Lung (tissue), 12 donors: ENCODE results near the gene MFAP5. TPM values are rescaled to one million over a fixed set of nuclear protein-coding genes. Genes with fewer than 3 reads are reported as not detected.

Experiments used
- ATAC-seq: fragments of 200-7000 bp; cut with Tn5 transposase; one replicate; pipeline ENCODE4 v1.9.1; 2020; ENCODE audit warnings: moderate number of reproducible peaks; ENCODE audit not compliant: insufficient read depth, low FRiP score
- DNase-seq, 3 donors: peaks; one replicate each; pipeline ENCODE4 v3.0.0-alpha.2; 2013 to 2017
- H3K27ac ChIP-seq, 2 donors: one replicate each; pipeline ENCODE4 v1.5.1; 2013; ENCODE audit warnings: mild to moderate bottlenecking in 2 of 2, moderate library complexity in 2 of 2, control low read depth in 1 of 2, inconsistent platforms in 1 of 2, low read depth in 1 of 2, low read length in 1 of 2
- H3K27me3 ChIP-seq, 3 donors: one replicate each; pipeline ENCODE4 v1.5.1; 2013; ENCODE audit warnings: low read length in 2 of 3; ENCODE audit not compliant: control insufficient read depth in 3 of 3, insufficient read depth in 3 of 3
- H3K36me3 ChIP-seq, 4 donors: one replicate each; pipeline ENCODE4 v1.5.1; 2013; ENCODE audit warnings: low read length in 4 of 4, mild to moderate bottlenecking in 1 of 4, moderate library complexity in 1 of 4; ENCODE audit not compliant: control insufficient read depth in 4 of 4, insufficient read depth in 4 of 4
- H3K4me1 ChIP-seq, 5 donors: one replicate each; pipeline ENCODE4 v1.5.1; 2013; ENCODE audit warnings: low read length in 5 of 5, mild to moderate bottlenecking in 2 of 5, moderate library complexity in 1 of 5; ENCODE audit not compliant: control insufficient read depth in 5 of 5, insufficient read depth in 5 of 5
- H3K4me3 ChIP-seq: one replicate; pipeline ENCODE4 v1.5.1; 2013; ENCODE audit warnings: mild to moderate bottlenecking, control low read depth, moderate library complexity
- H3K9ac ChIP-seq, 2 donors: one replicate each; pipeline ENCODE4 v1.5.1; 2013; ENCODE audit warnings: low read length in 2 of 2, control low read depth in 1 of 2; ENCODE audit not compliant: insufficient read depth in 1 of 2
- H3K9me3 ChIP-seq, 4 donors: one replicate each; pipeline ENCODE4 v1.5.1; 2013; ENCODE audit warnings: low read length in 3 of 4, mild to moderate bottlenecking in 1 of 4, moderate library complexity in 1 of 4; ENCODE audit not compliant: control insufficient read depth in 4 of 4, insufficient read depth in 3 of 4
- CTCF ChIP-seq: IDR thresholded peaks from 2 replicates; pipeline ENCODE4 v1.5.1; 2012; ENCODE audit warnings: mild to moderate bottlenecking; ENCODE audit errors: control extremely low read depth, extremely low read depth
- WGBS, 2 donors: extraction: QIAGEN DNeasy Blood & Tissue Kit; methylation state at CpG; one replicate each; pipeline ENCODE4 v1.1.7; 2013; 5-methylcytosine and 5-hydroxymethylcytosine counted together
- polyA plus RNA-seq, 2 donors: library from polyadenylated mRNA; stranded (reverse); fragments of 200-250 nt; gene quantifications; one replicate each; pipeline ENCODE4 v1.2.1, GENCODE V29; 2013
- total RNA-seq, 2 donors: library from RNA; depleted of rRNA in 1 of 2; stranded (reverse); fragments of >200 nt in 1 of 2; gene quantifications; one replicate each; pipeline ENCODE4 v1.2.1, GENCODE V29; 2014 to 2021
- donor health status: control.
- donor health status: control.
- donor health status: Bipolar disorder and iron deficiency.
- donor health status: healthy.
- donor health status: DM: yes; HTN: yes; CAD: no.

Gene MFAP5
- total and polyA plus RNA-seq, 4 donors = 1.6 to 10.0 (median 3.5) TPM

GRCh38 chr12:8687846-8688601, 25.4 kb upstream of the MFAP5 start:
- 10 to 18% methylated on average over 2 of the region's 2 CpGs for WGBS, 2 donors
- Histone ChIP-seq H3K9ac (peak overlapping the region in 1 of 2 donors; percentile 40), H3K27me3 (no peaks in the 10 kb centered on the region), H3K4me3 (no peak overlapping the region), H3K27ac (peak overlapping the region in 1 of 2 donors; percentile 0), H3K9me3 (no peaks in the 10 kb centered on the region), H3K36me3 (no peaks in the 10 kb centered on the region), H3K4me1 (peaks cover 0 to 45% (median 14%) of the 10 kb centered on the region in 5 donors)
- ATAC-seq (peak; percentile 72), DNase-seq (peak; percentile 84 to 97 (median 96))
- TF ChIP-seq CTCF = no peak

DNA sequence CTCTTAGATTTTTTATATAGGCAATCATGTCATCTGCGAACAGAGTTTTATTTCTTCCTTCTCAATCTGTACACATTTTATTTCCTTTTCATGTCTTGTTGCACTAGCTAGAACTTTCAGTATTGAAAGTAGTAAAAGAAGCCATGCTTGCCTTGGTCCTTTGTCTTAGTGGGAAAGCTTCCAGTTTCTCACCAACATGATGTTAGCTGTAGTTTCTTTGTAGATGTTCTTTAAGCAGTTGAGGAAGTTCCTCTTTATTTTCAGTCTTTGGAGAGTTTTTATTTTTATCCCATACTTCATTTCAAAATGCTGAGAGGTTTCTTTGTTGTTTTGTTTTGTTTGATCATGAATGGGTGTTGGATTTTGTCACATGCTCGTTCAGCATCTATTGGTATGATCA, 22.4 kb upstream of the MFAP5 start:
- Histone ChIP-seq H3K4me1 (peaks cover 0 to 44% (median 12%) of the 10 kb centered on the region in 5 donors), H3K36me3 (no peaks in the 10 kb centered on the region), H3K9me3 (no peaks in the 10 kb centered on the region), H3K27ac (no peak overlapping the region), H3K27me3 (no peaks in the 10 kb centered on the region), H3K9ac (no peak overlapping the region), H3K4me3 (no peak overlapping the region)
- WGBS, 2 donors = 86% methylated on average over 2 of the region's 2 CpGs
- no peak for TF ChIP-seq CTCF
- DNase-seq (no peak), ATAC-seq (no peak)

GRCh38 chr12:8681129-8681884, 18.7 kb upstream of the MFAP5 start:
- peaks cover 0 to 13% (median 4%) of the 10 kb centered on the region in 5 donors for H3K4me1 ChIP-seq
- H3K27ac ChIP-seq = peak overlapping the region in 1 of 2 donors; percentile 56
- no peaks in the 10 kb centered on the region for H3K36me3 ChIP-seq
- TF ChIP-seq CTCF = no peak
- DNase-seq (peak in 2 of 3 donors; percentile 55 to 64), ATAC-seq (no peak)
- H3K9me3 ChIP-seq = no peaks in the 10 kb centered on the region
- no peak overlapping the region for H3K4me3 ChIP-seq
- 40 to 63% methylated on average over 11 of the region's 11 CpGs for WGBS, 2 donors
- H3K9ac ChIP-seq = no peak overlapping the region
- no peaks in the 10 kb centered on the region for H3K27me3 ChIP-seq
